ENCODE measurements around the gene RNASE1.

- TF ChIP-seq CTCF (conservative IDR thresholded peaks at IDR 0.05; ENCODE audit: low read depth, low read length) = no peak
- TF ChIP-seq EZH2 (IDR thresholded peaks at IDR 0.05; ENCODE audit: borderline replicate concordance, low read depth, low read length, poor library complexity, severe bottlenecking) = no peak
Measured at GRCh38 chr14:20802341-20803084, at the start of gene RNASE1.

Measured in A673 (cell line).